Measurements from ENCODE around the gene PLCB4. TPM values are rescaled to one million over a fixed set of nuclear protein-coding genes. Genes with fewer than 3 reads are reported as not detected.

Gene PLCB4
- total and polyA plus RNA-seq, 7 donors, result 0.90 to 6.7 (median 2.1) TPM

DNA sequence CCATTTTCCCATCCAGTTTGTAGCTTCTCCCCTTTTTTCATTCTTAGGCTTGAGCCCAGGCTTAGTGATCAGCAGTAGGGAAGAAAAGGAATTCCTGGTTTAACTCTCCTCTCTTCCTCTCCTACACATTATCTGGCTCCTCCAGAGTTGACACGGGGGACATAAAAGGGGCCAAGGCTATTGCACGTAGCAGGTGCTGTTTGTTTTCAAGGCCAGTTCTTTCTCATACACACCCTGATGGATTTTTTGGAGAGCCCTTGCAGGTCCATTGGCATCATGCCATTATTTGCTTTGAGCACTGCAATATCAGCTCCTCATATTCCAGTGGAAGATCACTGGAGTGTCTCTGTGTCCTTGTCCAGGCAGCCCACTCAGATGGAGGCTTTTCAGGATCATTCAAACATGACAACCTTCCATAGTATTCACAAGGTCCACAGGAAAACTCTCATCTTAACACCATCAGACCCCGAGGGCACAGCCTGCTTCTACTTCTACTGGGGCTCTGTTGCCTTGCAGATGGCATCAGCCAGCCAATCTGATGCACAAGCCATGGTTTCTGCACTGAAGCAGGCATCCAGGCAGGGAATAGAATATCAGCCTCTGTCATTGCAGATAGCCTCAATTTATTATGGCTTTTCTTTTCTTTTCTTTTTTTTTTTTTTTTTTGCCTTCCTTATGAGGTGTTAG, 18.8 kb downstream of the PLCB4 start:
- intact Hi-C loops (cut with DNase I), result no loop called here
- WGBS, 3 donors, result 68 to 79% (median 73%) methylated on average over 3 of the region's 3 CpGs
- TF ChIP-seq, protein P1, sequence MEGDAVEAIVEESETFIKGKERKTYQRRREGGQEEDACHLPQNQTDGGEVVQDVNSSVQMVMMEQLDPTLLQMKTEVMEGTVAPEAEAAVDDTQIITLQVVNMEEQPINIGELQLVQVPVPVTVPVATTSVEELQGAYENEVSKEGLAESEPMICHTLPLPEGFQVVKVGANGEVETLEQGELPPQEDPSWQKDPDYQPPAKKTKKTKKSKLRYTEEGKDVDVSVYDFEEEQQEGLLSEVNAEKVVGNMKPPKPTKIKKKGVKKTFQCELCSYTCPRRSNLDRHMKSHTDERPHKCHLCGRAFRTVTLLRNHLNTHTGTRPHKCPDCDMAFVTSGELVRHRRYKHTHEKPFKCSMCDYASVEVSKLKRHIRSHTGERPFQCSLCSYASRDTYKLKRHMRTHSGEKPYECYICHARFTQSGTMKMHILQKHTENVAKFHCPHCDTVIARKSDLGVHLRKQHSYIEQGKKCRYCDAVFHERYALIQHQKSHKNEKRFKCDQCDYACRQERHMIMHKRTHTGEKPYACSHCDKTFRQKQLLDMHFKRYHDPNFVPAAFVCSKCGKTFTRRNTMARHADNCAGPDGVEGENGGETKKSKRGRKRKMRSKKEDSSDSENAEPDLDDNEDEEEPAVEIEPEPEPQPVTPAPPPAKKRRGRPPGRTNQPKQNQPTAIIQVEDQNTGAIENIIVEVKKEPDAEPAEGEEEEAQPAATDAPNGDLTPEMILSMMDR (IDR thresholded peaks at IDR 0.05), result no peak
- no peaks in the 10 kb centered on the region for H3K9me3 ChIP-seq
- peaks cover 10% of the 10 kb centered on the region for H3K4me1 ChIP-seq
- DNase-seq (no peak), ATAC-seq (no peak)
- no peak overlapping the region for H3K4me3 ChIP-seq
- H3K36me3 ChIP-seq (ENCODE audit: insufficient read depth in 1 of 2, low read depth in 1 of 2), result no peaks in the 10 kb centered on the region
- no peaks in the 10 kb centered on the region for H3K27me3 ChIP-seq (ENCODE audit: insufficient read depth in 3 of 3, low read length in 2 of 3)
- H3K27ac ChIP-seq, result no peak overlapping the region

DNA sequence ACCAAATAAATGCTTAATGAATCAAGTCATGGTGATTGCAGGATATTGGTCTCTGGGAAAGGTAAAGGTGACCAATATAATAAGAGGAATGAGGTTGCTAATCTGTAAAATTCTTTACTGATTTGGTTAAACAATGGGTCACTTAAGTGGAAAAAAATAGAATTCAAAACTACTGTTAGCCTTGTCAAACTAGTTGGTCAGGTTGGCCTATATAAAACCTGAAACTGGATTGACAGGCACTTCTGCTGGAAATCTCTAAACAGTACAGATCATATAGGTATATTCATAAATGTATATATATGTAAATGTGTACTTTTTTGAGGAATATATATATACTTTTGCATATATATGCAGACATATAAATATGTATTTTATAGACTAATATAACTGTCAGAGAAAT, 19.7 kb downstream of the PLCB4 start:
- Histone ChIP-seq H3K4me3 (no peak overlapping the region), H3K9me3 (no peaks in the 10 kb centered on the region), H3K4me1 (peaks cover 2% of the 10 kb centered on the region), H3K27me3 (ENCODE audit: insufficient read depth in 3 of 3, low read length in 2 of 3) (no peaks in the 10 kb centered on the region), H3K27ac (no peak overlapping the region), H3K36me3 (ENCODE audit: insufficient read depth in 1 of 2, low read depth in 1 of 2) (no peaks in the 10 kb centered on the region)
- intact Hi-C loops (cut with DNase I), result no loop called here
- no peak for ATAC-seq
- TF ChIP-seq, protein P1 (IDR thresholded peaks at IDR 0.05), result no peak
- no peak for DNase-seq

DNA sequence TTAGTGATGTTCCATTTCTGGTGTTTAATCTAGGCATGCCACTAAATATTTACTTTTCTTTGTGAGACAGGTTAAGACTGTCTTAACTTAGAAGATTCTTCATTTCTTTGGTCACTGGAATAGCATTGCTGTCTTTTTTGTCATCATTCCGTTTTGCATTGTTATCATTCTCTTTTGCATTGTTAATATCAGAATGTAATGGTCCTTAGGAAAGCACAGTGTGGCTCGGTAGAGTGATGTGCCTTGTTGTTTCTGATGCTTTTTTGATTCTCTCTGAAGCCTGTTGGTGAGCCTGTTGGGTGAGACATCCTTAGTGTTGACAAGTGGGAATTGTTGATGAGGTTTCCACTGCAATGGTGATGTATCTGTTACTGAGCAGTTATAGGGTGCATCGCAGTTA, 23.2 kb downstream of the PLCB4 start:
- no peaks in the 10 kb centered on the region for H3K4me1 ChIP-seq
- ATAC-seq (no peak), DNase-seq (no peak)
- no peak overlapping the region for H3K4me3 ChIP-seq
- 68 to 80% (median 71%) methylated on average over 3 of the region's 3 CpGs for WGBS, 3 donors
- H3K27me3 ChIP-seq (ENCODE audit: insufficient read depth in 3 of 3, low read length in 2 of 3), result no peaks in the 10 kb centered on the region
- no peak overlapping the region for H3K27ac ChIP-seq
- no peaks in the 10 kb centered on the region for H3K9me3 ChIP-seq
- intact Hi-C loops (cut with DNase I), result no loop called here
- no peaks in the 10 kb centered on the region for H3K36me3 ChIP-seq (ENCODE audit: insufficient read depth in 1 of 2, low read depth in 1 of 2)
- TF ChIP-seq, protein P1 (IDR thresholded peaks at IDR 0.05), result no peak

DNA sequence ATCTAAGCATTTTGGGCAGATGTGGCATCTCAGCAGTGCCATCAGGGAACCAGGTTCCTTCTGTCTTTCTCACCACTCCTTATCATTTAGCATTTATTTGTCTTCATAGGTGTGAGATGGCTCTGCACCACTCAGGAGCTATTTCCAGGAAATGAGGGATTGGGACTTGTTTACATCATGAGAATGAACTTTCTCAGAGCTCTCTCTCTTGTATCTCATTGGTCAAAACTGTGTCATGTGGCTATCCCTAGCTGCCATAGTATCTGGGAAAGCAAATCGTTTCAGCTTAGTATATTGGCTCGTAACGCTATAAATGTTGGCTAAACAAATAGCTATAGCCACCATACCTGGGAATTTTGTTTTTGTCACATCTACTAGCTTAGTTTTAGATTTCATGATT, 23.8 kb downstream of the PLCB4 start:
- ATAC-seq (no peak), DNase-seq (no peak)
- no peaks in the 10 kb centered on the region for H3K36me3 ChIP-seq (ENCODE audit: insufficient read depth in 1 of 2, low read depth in 1 of 2)
- intact Hi-C loops (cut with DNase I), result no loop called here
- no peak overlapping the region for H3K27ac ChIP-seq
- no peaks in the 10 kb centered on the region for H3K9me3 ChIP-seq
- TF ChIP-seq, protein P1 (IDR thresholded peaks at IDR 0.05), result no peak
- 61 to 66% (median 66%) methylated on average over 3 of the region's 3 CpGs for WGBS, 3 donors
- H3K4me3 ChIP-seq, result no peak overlapping the region
- H3K27me3 ChIP-seq (ENCODE audit: insufficient read depth in 3 of 3, low read length in 2 of 3), result no peaks in the 10 kb centered on the region
- no peaks in the 10 kb centered on the region for H3K4me1 ChIP-seq

Data from psoas muscle (tissue), 8 donors.